Right forelimb (tissue), 1 donor: ENCODE data around the gene GGA3.

Experiments
- DNase-seq: peaks from one replicate; pipeline ENCODE4 v3.0.0-alpha.2; 2018

The GGA3 gene

GRCh38 chr17:75245011-75245410 is 16.4 kb downstream of the GGA3 start:
- no peak for DNase-seq

GRCh38 chr17:75244133-75244866 is 17.1 kb downstream of the GGA3 start:
- no peak for DNase-seq

GRCh38 chr17:75242461-75243042 is 18.9 kb downstream of the GGA3 start:
- DNase-seq = no peak

- no peak for DNase-seq
Observed at GRCh38 chr17:75241996-75242460, 19.4 kb downstream of the GGA3 start.

- DNase-seq = no peak
Observed at GRCh38 chr17:75241502-75241901, 19.9 kb downstream of the GGA3 start.

- DNase-seq = no peak
Observed at GRCh38 chr17:75241143-75241430, 20.3 kb downstream of the GGA3 start.

GRCh38 chr17:75240394-75241142 is 20.8 kb downstream of the GGA3 start:
- DNase-seq = no peak

GRCh38 chr17:75239778-75240393 is 21.5 kb downstream of the GGA3 start:
- DNase-seq = no peak

GRCh38 chr17:75239214-75239613 is 22.2 kb downstream of the GGA3 start:
- no peak for DNase-seq

GRCh38 chr17:75238684-75239191 is 22.7 kb downstream of the GGA3 start:
- peak; percentile 53 for DNase-seq

- DNase-seq = no peak
Observed at GRCh38 chr17:75238020-75238580, 23.3 kb downstream of the GGA3 start.

- no peak for DNase-seq
Observed at GRCh38 chr17:75237100-75238014, 24.0 kb downstream of the GGA3 start.

- DNase-seq = no peak
Observed at GRCh38 chr17:75232786-75233185, 28.6 kb downstream of the GGA3 start.

GRCh38 chr17:75231741-75232464 is 29.5 kb downstream of the GGA3 start:
- no peak for DNase-seq

GRCh38 chr17:75231071-75231470 is 30.3 kb downstream of the GGA3 start:
- DNase-seq = no peak

GRCh38 chr17:75228847-75229246 is 32.6 kb downstream of the GGA3 start:
- DNase-seq = no peak

GRCh38 chr17:75228305-75228704 is 33.1 kb downstream of the GGA3 start:
- no peak for DNase-seq

GRCh38 chr17:75227729-75228128 is 33.7 kb downstream of the GGA3 start:
- DNase-seq = no peak

GRCh38 chr17:75225016-75225415 is 36.4 kb downstream of the GGA3 start:
- no peak for DNase-seq

- DNase-seq = no peak
Observed at GRCh38 chr17:75219815-75220214, 41.6 kb downstream of the GGA3 start.

- no peak for DNase-seq
Observed at GRCh38 chr17:75218131-75218530, 43.3 kb downstream of the GGA3 start.
